Measurements from ENCODE around the gene MROH7. TPM values are rescaled to one million over a fixed set of nuclear protein-coding genes. Genes with fewer than 3 reads are reported as not detected.

Gene MROH7
- total RNA-seq: 0.07 TPM in 1 of 2 replicates, not detected in the other

GRCh38 chr1:54640863-54641836 is at the start of gene MROH7:
MROH7 (plus strand) TSS chr1:54641786; CDS start chr1:54652927, 11,141 bp downstream.

GRCh38 chr1:54623216-54624007 is 18.2 kb upstream of the MROH7 start, which contains the start of gene FAM151A:
FAM151A (minus strand) TSS chr1:54623525; CDS start chr1:54623395, 130 bp downstream.

GRCh38 chr1:54715493-54716298 is 74.1 kb downstream of the MROH7 start, which contains the start of gene TTC4:
TTC4 (plus strand) TSS chr1:54715861; CDS start chr1:54715909, 48 bp downstream.

Other genes with a start within 250 kb of the MROH7 start
- 15.6 and 25.1 TPM in 2 replicates for gene SSBP3, start 235.4 kb upstream of the MROH7 start, total RNA-seq
- 3.3 and 5.1 TPM in 2 replicates for gene ACOT11, start 93.6 kb upstream of the MROH7 start, total RNA-seq
- gene FAM151A, start 18.3 kb upstream of the MROH7 start, total RNA-seq: not detected in 2 replicates
- 27.6 and 29.2 TPM in 2 replicates for gene TTC4, start 74.1 kb downstream of the MROH7 start, total RNA-seq
- gene PARS2, start 122.7 kb downstream of the MROH7 start, total RNA-seq: 2.8 and 5.1 TPM in 2 replicates
- gene TTC22, start 159.5 kb downstream of the MROH7 start, total RNA-seq: not detected in 2 replicates
- gene DHCR24, start 245.4 kb downstream of the MROH7 start, total RNA-seq: 135 and 145 TPM in 2 replicates

All from mammary microvascular endothelial cell (primary cell).